ENCODE measurements around the gene COG2.
"Not testable (repeated sequence)": the region's sequence is repeated elsewhere in the genome, so short reads cannot be mapped to it uniquely, and the experiment has no call there.

The COG2 gene

DNA sequence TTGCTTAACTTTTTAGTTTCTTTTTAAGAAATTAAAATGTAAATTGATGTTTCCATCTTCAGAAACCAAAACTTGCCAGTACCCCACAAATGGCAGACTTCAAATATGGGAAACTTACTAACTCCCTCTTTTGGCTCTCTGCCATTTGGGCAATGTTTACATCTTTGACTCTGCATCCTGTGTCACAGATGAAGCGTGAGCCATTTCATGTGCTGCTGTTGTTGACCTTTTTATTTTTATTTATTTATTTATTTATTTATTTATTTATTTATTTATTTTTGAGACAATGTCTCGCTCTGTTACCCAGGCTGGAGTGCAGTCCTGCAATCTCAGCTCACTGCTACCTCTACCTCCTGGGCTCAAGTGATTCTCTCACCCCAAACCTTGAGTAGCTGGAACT is 16.0 kb upstream of the COG2 start:
- no peak for DNase-seq

DNA sequence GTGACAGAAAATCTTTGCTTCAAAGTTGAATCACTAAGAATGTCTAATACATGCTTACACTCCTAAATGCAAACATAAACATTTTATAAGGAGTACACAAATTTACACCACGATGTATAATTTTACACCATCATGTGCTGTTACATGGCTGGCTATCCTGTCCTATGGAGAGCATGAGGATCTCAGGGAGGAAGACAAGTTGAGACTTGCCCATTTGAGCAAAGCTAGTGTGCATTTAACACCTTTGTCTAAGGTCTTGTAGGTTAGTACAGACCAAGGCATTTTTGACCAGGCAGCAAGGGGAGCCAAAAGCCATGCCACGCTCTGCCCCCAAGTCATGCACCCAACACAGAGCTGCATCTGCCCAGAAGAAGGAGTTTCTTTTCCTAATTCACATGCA is 14.5 kb upstream of the COG2 start:
- no peak for DNase-seq

DNA sequence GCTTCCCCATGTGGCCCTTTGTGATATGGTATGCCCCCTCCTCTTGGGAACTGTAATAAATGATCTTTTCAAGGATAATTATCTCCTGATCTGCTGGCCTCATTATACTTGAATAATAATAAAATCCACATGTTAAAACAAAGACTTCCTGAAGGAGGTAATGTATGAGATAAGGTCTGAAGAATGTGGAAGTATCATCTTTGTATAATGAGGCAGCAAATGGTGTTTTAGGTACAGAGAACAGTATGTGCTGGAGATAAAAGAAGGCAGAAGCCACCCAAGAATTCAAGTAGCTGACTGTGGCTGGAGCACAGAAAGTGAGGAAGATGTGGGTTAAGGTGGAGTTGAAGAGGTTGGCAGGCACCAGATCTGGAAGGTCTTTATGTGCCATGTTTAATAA is 12.8 kb upstream of the COG2 start:
- no peak for DNase-seq

DNA sequence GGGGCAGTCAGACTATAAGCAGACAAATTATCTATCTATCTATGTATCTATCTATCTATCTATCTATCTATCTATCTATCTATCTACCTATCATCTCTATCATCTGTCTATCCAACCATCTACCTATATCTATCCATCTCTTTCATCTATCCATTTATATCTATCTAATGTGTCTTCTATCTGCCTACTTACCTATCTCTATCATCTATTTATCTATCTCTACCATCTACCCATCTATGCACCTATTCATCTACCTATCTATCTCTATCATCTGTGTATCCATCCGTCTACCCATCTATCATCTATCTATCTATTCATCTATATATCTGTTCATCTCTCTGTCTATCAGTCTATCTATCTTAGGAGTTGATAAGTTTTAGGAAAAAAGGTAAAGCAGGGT is 10.8 kb upstream of the COG2 start:
- no peak for DNase-seq

DNA sequence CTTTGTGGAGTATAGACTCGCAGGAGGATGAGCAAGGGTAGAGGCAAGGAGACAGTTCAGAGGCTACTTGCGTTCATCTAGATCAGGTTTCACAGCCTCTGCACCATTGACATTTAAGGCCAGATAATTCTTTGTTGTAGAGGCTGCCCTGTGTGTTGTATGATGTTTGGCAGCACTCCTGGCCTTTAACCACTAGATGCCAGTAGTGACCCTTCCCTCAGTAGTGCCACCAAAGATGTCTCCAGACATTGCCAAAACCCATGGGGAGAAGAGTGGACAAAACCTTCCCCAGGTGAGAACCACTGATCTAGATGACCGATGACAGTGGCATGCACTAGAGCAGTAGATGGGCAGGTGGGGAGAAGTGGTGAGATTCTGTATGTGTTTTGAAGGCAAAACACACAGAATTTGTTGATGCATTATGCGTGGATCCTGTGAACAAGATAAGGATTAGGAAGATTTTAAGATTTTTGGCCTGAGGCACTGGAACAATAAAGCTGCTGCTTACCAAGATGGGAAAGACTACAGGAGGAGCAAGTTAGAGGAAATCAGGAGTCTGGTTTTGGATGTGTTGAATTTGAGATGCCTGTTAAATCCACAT is 9.9 kb upstream of the COG2 start:
- no peak for DNase-seq

DNA sequence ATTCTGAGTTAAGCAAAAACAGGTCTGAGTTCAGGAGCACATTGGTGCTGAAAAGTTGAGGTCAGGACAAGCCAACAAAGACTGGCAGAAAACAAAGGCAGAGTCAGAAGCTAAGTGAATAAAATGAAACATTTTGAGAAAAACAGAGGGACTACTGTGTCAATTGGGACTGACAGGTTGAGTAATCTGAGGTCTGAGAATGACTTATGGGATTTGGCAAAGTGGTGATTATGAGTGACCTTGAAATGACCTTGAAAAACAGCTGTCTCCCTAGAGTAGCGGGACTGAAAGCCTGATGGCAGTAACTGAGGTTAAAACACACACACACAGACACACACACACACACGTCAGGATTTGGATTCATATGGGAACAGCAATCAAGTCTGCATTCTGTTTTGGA is 8.8 kb upstream of the COG2 start:
- no peak for DNase-seq

DNA sequence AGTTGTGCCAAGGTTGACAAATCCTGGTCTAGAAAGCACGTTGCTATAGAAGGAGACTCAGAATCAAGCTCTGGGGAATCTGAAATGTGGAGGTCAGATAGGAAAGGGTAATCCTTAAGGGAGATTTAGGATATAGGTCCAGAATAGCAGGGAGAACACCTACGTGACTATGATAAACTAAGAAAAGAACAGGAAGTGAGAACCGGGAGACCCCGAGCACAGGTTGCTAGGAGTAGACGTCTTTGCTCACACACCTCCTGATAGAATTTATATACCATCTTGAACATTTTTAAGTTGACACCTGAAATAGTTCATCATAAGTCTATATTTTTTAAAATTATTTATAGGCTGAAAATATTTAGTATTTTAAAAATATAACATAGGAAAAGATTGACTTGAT is 7.9 kb upstream of the COG2 start:
- no peak for DNase-seq

DNA sequence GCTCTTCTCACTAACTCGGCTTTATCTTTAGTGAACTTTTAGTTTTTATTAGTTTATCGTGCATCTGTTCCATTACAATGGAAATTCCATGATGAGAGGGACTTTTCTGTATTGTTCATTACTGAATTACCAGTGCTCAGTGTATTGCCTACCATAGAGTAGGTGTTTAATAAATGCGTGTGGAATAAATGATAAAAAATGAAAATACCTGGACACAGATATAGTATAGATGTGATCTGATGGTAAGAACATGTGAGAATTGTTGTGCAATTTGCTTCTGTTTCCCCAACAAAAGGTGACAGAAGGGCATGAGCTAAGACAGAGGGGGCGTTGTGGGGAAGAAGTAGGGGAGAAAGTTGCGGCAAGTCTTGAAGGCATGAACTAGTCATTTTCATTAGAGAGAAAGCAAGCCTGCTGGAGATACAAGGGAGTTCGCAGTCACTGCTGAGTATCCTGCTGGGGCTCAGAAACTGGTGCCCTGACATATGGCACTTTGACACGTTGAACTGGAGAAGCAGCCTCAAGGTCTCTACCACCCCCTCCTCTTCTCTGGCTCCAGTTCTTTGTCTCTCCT is 5.6 kb upstream of the COG2 start:
- DNase-seq = no peak

DNA sequence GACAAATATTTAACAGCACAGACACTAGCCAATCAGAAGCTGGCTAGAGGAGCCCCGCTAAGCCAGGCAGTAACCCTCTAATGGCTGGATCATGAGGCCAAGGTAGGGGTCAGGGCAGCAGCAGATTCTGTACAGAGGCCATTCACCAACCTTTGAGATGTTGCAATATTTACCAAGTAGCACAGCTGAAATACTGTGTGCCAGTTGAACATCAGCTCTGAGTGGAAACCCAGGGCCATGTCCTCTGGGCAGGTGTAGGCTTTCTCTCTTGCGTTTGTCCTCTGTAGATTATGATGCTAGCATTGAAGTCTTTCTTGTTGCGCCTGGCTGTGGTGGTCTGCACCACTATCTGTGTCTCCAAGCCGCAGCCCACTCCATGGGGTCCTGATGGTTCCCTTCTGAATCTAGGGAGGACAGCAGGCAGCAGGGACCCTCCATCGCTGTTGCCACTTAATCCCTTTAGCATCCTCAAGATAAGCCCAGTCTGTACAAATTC is 2.5 kb upstream of the COG2 start:
- DNase-seq = no peak

DNA sequence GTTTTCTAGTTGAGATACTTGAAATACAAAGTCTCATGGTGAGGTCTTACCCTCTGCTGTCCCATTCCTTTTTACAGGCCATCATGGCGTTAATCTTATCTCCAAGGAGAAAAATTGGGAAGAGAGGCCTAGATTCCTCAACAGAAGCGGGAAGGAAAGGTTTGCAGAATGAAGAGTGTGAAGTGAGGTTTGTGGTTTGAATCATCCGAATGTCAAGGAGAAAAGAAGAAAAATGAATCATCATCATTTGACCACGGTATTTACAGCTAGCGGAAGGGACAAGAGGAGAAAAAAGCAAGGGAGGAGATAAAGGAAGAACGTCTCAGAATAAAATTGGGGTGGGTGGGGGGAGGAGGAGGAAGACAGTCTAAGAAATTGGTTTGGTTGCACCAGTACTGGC is 935 bp upstream of the COG2 start:
- no peak for DNase-seq

DNA sequence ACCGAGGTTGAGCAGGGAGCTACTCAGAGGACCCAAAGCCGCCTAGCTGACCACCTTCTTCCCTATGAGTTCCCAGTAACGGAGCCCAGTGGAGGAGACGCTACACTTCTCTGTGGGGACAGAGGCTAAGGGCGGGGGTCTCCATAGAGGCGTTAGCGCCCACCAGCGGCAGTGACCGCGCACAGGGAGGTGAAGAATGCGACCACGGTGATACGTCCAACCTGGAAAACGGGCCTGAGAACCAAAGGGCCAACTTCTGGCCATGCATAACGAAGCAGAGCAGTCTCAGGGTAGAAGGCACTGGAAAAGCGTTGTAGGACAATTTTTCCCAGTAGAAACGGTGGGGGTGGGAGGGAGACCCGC is 400 bp upstream of the COG2 start:
- DNase-seq = no peak

DNA sequence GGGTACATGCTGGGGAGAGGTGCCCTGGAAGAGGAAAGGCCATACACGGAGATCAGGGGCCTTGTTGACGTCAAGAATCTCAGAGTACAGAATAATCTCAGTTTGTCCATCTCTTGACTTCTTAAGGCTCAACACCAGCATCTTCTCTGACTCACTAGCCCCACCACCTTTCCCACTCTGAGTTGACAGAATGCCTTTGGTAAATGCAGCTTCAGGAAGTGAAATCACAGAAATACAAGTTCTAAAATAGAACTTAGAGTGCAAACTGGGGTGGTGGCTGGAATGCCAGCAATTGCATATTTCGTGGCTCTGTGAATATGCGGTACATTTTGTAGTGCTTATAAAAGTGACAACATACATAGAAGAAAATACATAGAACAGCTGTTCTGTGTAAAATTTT is 1.6 kb downstream of the COG2 start:
- no peak for DNase-seq

DNA sequence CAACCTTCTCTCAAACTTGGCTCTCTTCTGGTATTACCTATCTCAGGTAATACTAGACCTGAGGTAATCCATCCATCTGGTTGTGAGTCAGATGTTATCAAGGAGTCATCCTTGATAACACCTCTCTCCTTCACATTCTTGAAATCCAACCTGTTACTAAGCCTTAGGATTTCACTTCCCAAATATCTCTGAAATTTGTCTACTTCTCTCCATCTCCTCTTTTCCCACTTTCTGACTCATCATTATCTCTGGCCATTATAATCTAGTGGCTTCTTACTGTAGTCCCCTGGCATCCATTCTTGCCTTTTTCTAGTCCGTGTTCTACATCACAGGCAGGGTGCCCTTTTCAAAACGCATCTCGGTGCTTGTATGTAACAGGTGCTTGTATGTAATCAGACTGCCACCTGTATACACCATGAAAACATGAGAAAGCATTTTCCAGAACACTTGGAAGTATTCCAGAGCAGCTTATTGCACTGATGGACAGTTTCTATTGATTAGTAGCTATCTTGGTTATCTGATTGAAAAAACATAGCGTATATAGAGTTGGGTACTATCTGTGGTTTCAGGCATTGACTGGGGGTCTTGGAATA is 4.5 kb downstream of the COG2 start:
- no peak for DNase-seq

DNA sequence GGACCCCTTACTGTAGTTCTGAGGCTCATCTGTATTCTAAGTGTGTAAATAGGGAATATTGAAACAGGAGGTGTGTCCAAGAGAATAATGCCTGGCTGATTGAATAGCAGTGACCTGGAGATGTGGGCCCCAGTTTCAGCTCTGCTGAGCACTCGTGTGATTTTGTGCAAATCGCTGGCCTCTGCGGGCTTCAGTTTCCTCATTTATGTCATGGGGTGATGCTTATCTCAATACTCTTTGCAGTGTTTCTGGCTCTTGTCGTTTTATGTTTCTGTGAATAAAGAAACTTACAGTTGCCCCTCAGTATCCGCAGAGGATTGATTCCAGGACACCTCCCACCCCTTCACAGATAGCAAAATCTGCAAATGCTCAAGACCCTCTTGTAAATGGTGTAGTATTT is 5.0 kb downstream of the COG2 start:
- no peak for DNase-seq

DNA sequence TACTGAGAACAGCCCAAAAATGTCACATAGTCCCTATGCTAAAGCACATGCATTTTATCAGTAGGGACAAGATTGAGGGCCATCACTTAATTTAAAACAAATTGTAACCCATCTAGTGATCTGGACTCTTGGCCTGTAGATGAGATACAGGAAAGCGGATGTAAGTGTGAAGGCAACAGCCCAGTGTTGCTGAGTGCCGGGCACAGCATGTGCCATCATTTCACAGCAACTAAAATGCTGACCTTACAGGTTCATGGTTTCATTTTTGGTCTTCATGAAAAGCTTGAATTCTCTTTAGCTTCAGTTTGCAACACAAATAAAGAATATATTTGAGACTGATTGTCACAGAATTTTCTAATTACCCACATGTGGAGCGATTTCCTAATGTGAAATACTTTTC is 5.8 kb downstream of the COG2 start:
- no peak for DNase-seq

DNA sequence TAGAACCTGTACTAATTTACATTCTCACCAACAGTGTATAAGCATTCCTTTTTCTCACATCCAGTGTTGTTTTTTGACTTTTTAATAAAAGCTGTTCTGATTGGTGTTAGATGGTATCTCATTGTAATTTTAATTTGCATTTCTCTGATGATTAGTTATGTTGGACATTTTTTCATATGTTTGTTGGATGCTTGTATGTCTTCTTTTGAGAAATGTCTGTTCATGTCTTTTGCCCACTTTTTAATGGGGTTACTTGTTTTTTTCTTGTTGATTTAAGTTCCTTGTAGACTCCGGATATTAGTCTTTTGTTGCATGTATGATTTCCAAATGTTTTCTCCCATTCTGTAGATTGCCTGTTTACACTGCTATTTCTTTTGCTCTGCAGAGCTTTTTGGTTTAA is 8.0 kb downstream of the COG2 start:
- no peak for DNase-seq

DNA sequence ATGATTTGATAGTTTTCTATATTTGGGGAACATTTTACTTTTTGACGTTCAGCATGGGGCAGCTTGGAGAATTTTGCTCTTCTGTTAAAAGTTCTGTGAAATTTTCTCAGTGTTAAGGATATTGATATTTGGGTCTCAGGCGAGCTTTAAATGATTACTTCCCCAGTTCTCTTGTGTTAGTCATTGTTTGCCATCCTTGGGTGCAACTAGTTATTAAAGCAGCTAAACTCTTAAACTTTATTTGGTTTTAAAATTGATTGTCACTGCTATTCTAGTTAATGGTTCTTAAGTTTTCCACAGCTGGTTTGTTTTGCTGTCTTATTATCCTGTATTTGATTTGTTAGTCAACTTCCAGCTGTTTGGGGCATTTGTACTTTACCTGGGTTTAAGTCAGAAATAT is 9.0 kb downstream of the COG2 start:
- no peak for DNase-seq

DNA sequence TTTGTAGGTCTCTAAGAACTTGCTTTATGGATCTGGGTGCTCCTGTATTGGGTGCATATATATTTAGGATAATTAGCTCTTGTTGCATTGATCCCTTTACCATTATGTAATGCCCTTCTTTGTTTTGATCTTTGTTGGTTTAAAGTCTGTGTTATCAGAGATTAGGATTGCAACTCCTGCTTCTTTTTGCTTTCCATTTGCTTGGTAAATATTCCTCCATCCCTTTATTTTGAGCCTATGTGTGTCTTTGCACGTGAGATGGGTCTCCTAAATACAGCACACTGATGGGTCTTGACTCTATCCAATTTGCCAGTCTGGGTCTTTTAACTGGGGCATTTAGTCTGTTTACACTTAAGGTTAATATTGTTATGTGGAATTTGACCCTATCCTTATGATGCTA is 14.4 kb downstream of the COG2 start:
- not testable (repeated sequence) for DNase-seq

DNA sequence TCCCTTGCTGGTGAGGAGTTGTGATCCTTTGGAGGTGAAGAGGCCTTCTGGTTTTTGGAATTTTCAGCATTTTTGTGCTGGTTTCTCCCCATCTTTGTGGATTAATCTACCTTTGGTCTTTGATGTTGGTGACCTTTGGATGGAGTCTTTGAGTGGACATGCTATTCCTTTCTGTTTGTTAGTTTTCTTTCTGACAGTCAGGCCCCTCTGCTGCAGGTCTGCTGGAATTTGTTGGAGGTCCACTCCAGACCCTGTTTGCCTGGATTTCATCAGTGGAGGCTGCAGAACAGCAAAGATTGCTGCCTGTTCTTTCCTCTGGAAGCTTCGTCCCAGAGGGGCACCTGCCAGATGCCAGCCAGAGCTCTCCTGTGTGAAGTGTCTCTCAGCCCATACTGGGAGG is 15.8 kb downstream of the COG2 start:
- not testable (repeated sequence) for DNase-seq

DNA sequence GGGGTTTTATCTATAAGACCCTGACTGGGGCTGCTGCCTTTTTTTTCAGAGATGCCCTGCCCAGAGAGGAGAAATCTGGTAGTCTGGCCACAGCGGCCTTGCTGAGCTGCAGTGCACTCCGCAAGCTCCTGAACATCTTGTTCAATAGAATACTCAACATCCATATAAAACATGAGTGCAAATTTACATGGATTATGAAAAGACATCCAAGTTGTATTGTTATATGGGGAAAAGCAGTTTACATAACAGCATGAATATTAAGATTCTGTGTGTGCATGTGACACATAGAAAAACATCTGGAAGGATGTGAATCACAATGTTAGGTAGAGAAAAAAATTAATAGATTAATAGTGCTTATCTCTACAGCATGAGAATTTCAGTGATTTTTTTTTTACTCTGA is 16.4 kb downstream of the COG2 start:
- DNase-seq = no peak

DNA sequence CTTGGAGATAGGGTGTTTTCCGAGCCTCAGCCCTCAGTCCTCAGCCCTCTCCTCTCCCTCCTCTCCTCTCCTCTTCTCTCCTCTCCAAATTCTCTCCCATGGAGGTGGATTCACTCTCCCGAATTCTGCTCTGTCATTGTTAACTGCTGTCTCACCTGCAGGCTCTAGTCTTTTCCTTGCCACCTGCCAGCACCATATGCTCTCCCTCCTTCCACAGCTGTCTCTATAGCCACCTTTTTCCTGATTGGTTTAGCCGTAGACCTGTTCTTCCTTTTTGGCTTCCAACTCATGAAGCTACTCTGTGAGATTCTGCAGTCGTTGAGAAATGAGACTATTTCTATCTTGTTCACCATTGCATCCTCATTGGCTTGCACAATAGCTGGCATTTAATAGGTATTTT is 19.7 kb downstream of the COG2 start:
- DNase-seq = no peak

DNA sequence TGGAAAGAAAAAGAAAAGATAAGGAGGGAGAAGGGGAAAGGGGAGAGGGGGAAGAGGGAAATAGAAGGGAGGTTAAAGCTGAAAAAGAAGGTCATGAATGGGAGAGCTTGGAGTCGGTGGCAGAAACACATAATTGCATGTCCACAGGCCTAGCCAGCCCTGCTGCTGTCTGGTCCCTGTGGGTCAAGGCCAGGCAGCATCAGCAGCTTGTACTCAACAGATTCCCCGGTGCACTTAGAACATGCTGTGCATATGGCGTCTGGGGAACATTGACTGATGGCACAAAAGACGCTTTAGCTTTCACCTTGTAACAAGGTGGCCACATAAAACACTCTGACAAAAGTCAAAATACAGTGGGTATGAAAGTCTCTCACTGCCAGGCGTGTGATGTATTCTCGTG is 25.9 kb downstream of the COG2 start:
- DNase-seq = no peak

DNA sequence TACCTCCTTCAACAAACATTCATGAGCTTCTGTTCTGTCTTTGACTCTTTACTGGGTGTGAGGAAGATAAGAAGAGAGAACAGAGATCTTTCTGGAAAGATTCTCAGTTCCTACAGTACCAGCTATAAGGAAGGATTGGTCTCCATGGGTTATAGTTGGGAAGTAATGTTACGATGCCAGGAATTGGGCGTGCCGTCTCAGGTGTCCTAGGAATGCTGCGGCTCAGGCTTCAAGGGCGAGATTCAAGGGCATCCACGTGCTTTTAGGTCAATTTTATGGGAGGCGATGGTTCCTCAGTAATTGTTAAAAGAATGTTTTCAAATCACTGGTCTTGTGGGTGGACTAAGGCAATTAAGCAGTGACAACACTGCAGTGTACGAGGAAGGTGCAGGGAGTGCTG is 27.3 kb downstream of the COG2 start:
- no peak for DNase-seq

DNA sequence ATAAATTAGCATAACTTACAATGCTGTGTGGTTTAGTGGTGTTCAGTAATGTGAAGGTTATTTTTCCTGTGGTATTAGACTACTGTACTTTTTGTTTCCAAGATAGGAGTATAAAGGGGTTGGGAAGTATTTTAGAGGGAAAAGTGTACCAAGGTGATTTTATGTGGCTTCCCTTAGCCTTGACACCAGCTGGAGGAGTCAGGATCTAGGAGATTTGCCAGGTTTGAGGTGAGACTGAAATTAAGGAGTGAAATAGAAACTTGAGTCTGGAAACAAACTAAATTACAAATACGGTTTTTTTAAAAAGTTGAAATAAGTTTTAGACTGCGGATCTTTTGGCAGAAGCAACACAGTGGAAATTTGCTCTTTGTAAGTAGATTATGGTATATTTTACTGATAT is 32.3 kb downstream of the COG2 start:
- no peak for DNase-seq

DNA sequence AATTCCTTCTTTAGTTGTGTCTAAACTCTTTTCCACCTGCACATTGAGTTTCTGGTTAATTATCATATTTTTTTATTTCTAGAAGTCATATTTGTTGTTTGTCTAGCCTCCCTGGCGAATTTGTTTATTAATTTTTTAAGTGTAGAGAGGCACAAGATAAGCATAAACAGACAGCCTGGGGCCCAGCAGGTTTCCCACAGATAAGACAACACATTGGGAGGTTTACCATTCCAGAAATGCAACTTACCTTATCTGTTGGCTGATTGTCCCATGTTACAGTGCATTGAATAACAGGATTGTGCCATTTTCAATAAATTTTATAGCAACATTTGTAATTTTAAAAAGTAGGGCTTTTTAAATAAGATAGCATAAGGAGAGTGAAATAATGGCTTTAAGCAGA is 34.9 kb downstream of the COG2 start:
- no peak for DNase-seq
